Measurements from ENCODE around the gene POLR1D. TPM values are rescaled to one million over a fixed set of nuclear protein-coding genes. Genes with fewer than 3 reads are reported as not detected.

POLR1D gene
- polyA plus RNA-seq, 1 experiment, result 174 TPM

GRCh38 chr13:27593267-27593666 lies 28.4 kb upstream of the POLR1D start:
- POLR2A ChIA-PET, result no interaction called here
- CTCF ChIA-PET, result no interaction called here

GRCh38 chr13:27595055-27595811 lies 26.5 kb upstream of the POLR1D start:
- no peak for DNase-seq (ENCODE audit: low read depth, low spot score)
- Histone ChIP-seq H3K9me3 (ENCODE audit: control insufficient read depth, insufficient read depth, low read length) (no peaks in the 10 kb centered on the region), H3K27me3 (ENCODE audit: control insufficient read depth, insufficient read depth, low read length) (no peaks in the 10 kb centered on the region), H3K27ac (ENCODE audit: low read depth, low read length) (no peak overlapping the region), H3K4me3 (ENCODE audit: low read depth, low read length) (no peak overlapping the region)
- ChIA-PET CTCF (no interaction called here), POLR2A (no interaction called here)
- no peak for TF ChIP-seq CTCF (IDR thresholded peaks at IDR 0.05; ENCODE audit: low read depth, low read length)

More at GRCh38 chr13:27593267-27593666, 28.4 kb upstream of the POLR1D start:
- no peak for TF ChIP-seq CTCF (IDR thresholded peaks at IDR 0.05; ENCODE audit: low read depth, low read length)
- Histone ChIP-seq H3K9me3 (ENCODE audit: control insufficient read depth, insufficient read depth, low read length) (no peaks in the 10 kb centered on the region), H3K4me3 (ENCODE audit: low read depth, low read length) (no peak overlapping the region), H3K27ac (ENCODE audit: low read depth, low read length) (no peak overlapping the region), H3K27me3 (ENCODE audit: control insufficient read depth, insufficient read depth, low read length) (no peaks in the 10 kb centered on the region)
- no peak for DNase-seq (ENCODE audit: low read depth, low spot score)

- H3K4me3 ChIP-seq (ENCODE audit: low read depth, low read length), result no peak overlapping the region
- ChIA-PET CTCF (interaction anchor here (1.3 to 1.5 kb wide), 3 partner anchors 9 to 228 kb away, joined by 4 to 8 read pairs (median 4); no protein-coding TSS in a partner anchor), POLR2A (no interaction called here)
- TF ChIP-seq CTCF (IDR thresholded peaks at IDR 0.05; ENCODE audit: low read depth, low read length), result no peak
- DNase-seq (ENCODE audit: low read depth, low spot score), result no peak
- no peak overlapping the region for H3K27ac ChIP-seq (ENCODE audit: low read depth, low read length)
- H3K27me3 ChIP-seq (ENCODE audit: control insufficient read depth, insufficient read depth, low read length), result no peaks in the 10 kb centered on the region
- no peaks in the 10 kb centered on the region for H3K9me3 ChIP-seq (ENCODE audit: control insufficient read depth, insufficient read depth, low read length)
These were observed 22.6 kb upstream of the POLR1D start for GRCh38 chr13:27599096-27599495.

GRCh38 chr13:27599845-27600553 lies 21.7 kb upstream of the POLR1D start:
- H3K9me3 ChIP-seq (ENCODE audit: control insufficient read depth, insufficient read depth, low read length), result no peaks in the 10 kb centered on the region
- CTCF ChIA-PET, result no interaction called here
- POLR2A ChIA-PET, result no interaction called here
- H3K27me3 ChIP-seq (ENCODE audit: control insufficient read depth, insufficient read depth, low read length), result no peaks in the 10 kb centered on the region
- DNase-seq (ENCODE audit: low read depth, low spot score), result no peak
- no peak for TF ChIP-seq CTCF (IDR thresholded peaks at IDR 0.05; ENCODE audit: low read depth, low read length)
- H3K4me3 ChIP-seq (ENCODE audit: low read depth, low read length), result no peak overlapping the region
- no peak overlapping the region for H3K27ac ChIP-seq (ENCODE audit: low read depth, low read length)

GRCh38 chr13:27600711-27601110 lies 21.0 kb upstream of the POLR1D start:
- no peaks in the 10 kb centered on the region for H3K9me3 ChIP-seq (ENCODE audit: control insufficient read depth, insufficient read depth, low read length)
- DNase-seq (ENCODE audit: low read depth, low spot score), result no peak
- CTCF ChIA-PET, result interaction anchor here (2.0 kb wide), 1 partner anchor 21 kb away, joined by 9 read pairs; the partner anchor contains the start of genes LNX2 and POLR1D
- POLR2A ChIA-PET, result no interaction called here
- H3K4me3 ChIP-seq (ENCODE audit: low read depth, low read length), result no peak overlapping the region
- H3K27me3 ChIP-seq (ENCODE audit: control insufficient read depth, insufficient read depth, low read length), result no peaks in the 10 kb centered on the region
- H3K27ac ChIP-seq (ENCODE audit: low read depth, low read length), result no peak overlapping the region
- no peak for TF ChIP-seq CTCF (IDR thresholded peaks at IDR 0.05; ENCODE audit: low read depth, low read length)
